Mesothelial cell of epicardium (in vitro differentiated cells): ENCODE measurements around the gene CDX1. TPM values are rescaled to one million over a fixed set of nuclear protein-coding genes. Genes with fewer than 3 reads are reported as not detected.

Source experiments
- DNase-seq, 2 experiments: peaks; one replicate each; pipeline ENCODE4 v3.0.0; 2021; ENCODE audit warnings: low spot score in 2 of 2; ENCODE audit not compliant: unreplicated experiment in 2 of 2
- H3K27ac Mint-ChIP-seq: 2 replicates; pipeline ENCODE4 v1.8.0; 2021; ENCODE audit warnings: mixed read lengths
- H3K27me3 Mint-ChIP-seq: 2 replicates; pipeline ENCODE4 v1.8.0; 2021; ENCODE audit warnings: low read depth, mixed read lengths
- H3K36me3 Mint-ChIP-seq: 2 replicates; pipeline ENCODE4 v1.8.0; 2021; ENCODE audit warnings: mixed read lengths
- H3K4me1 Mint-ChIP-seq: 2 replicates; pipeline ENCODE4 v1.8.0; 2021; ENCODE audit warnings: mixed read lengths
- H3K4me3 Mint-ChIP-seq: 2 replicates; pipeline ENCODE4 v1.8.0; 2021; ENCODE audit warnings: mild to moderate bottlenecking, moderate library complexity, mixed read lengths
- H3K9me3 Mint-ChIP-seq: 2 replicates; pipeline ENCODE4 v1.8.0; 2021; ENCODE audit warnings: mixed read lengths
- CTCF ChIP-seq: fragments of 200-600 bp; sonication (generic); IDR thresholded peaks from one replicate; pipeline ENCODE4 v1.5.0; 2021; ENCODE audit warnings: antibody characterized with exemption; ENCODE audit not compliant: unreplicated experiment
- total RNA-seq: library from RNA; stranded (reverse); gene quantifications from 3 replicates; pipeline ENCODE4 v1.2.1, GENCODE V29; 2021

CDX1 gene
- total RNA-seq, 1 donor from 2014 or later = 0.51 TPM

- peak overlapping the region; percentile 100 for H3K27ac Mint-ChIP-seq
- TF ChIP-seq CTCF = no peak
- H3K36me3 Mint-ChIP-seq = no peaks in the 10 kb centered on the region
Observed at GRCh38 chr5:150142185-150142958, 24.2 kb upstream of the CDX1 start.

GRCh38 chr5:150142959-150143349 is 23.6 kb upstream of the CDX1 start:
- H3K9me3 Mint-ChIP-seq = no peaks in the 10 kb centered on the region
- no peaks in the 10 kb centered on the region for H3K36me3 Mint-ChIP-seq
- H3K4me3 Mint-ChIP-seq = no peak overlapping the region
- peaks cover 74% of the 10 kb centered on the region for H3K4me1 Mint-ChIP-seq
- no peaks in the 10 kb centered on the region for H3K27me3 Mint-ChIP-seq
- DNase-seq = no peak
- TF ChIP-seq CTCF = no peak
- peak overlapping the region; percentile 100 for H3K27ac Mint-ChIP-seq

More at GRCh38 chr5:150142185-150142958, 24.2 kb upstream of the CDX1 start:
- Mint-ChIP-seq H3K4me3 (no peak overlapping the region), H3K4me1 (peaks cover 77% of the 10 kb centered on the region), H3K27me3 (no peaks in the 10 kb centered on the region), H3K9me3 (no peaks in the 10 kb centered on the region)
- no peak for DNase-seq

GRCh38 chr5:150143350-150144245 is 23.0 kb upstream of the CDX1 start:
- Mint-ChIP-seq H3K4me3 (peak overlapping the region; percentile 48), H3K9me3 (no peaks in the 10 kb centered on the region), H3K27me3 (no peaks in the 10 kb centered on the region), H3K36me3 (no peaks in the 10 kb centered on the region), H3K4me1 (peaks cover 67% of the 10 kb centered on the region), H3K27ac (peak overlapping the region; percentile 100)
- no peak for TF ChIP-seq CTCF
- no peak for DNase-seq

GRCh38 chr5:150144246-150144801 is 22.3 kb upstream of the CDX1 start:
- Mint-ChIP-seq H3K36me3 (no peaks in the 10 kb centered on the region), H3K9me3 (no peaks in the 10 kb centered on the region), H3K27ac (peak overlapping the region; percentile 100), H3K27me3 (no peaks in the 10 kb centered on the region), H3K4me3 (peak overlapping the region; percentile 48), H3K4me1 (peaks cover 60% of the 10 kb centered on the region)
- DNase-seq = peak in 1 of 2 experiments; percentile 63
- no peak for TF ChIP-seq CTCF

- no peaks in the 10 kb centered on the region for H3K27me3 Mint-ChIP-seq
- peak overlapping the region; percentile 91 for H3K27ac Mint-ChIP-seq
- peak overlapping the region; percentile 14 for H3K4me3 Mint-ChIP-seq
- DNase-seq = no peak
- no peak for TF ChIP-seq CTCF
- no peaks in the 10 kb centered on the region for H3K36me3 Mint-ChIP-seq
- H3K9me3 Mint-ChIP-seq = no peaks in the 10 kb centered on the region
- peaks cover 55% of the 10 kb centered on the region for H3K4me1 Mint-ChIP-seq
Observed at GRCh38 chr5:150144879-150145278, 21.7 kb upstream of the CDX1 start.
